ENCODE results near the gene KLF18. TPM values are rescaled to one million over a fixed set of nuclear protein-coding genes. Genes with fewer than 3 reads are reported as not detected.
"Not testable (repeated sequence)": the region's sequence is repeated elsewhere in the genome, so short reads cannot be mapped to it uniquely, and the experiment has no call there.

The KLF18 gene
- total and polyA plus RNA-seq, 8 donors, result not detected

DNA sequence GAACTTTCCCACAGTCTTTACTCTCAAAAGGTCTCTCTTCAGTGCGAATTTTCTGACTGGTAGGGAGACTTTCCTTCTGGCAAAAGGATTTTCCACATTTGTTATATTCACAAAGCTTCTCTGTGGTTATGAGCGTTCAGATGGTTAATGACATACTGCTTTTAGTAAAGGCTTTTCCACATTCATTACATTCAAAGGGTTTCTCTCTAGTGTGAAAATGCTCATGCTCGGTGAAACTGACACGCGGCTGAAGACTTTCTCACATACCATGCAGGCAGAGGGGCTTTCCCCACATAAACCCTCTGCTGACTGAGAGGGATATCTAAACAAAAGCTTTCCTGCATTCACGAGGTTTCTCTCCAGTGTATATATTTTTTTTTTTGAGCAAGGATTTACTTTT is 9.9 kb upstream of the KLF18 start:
- TF ChIP-seq CTCF (IDR thresholded peaks at IDR 0.05), result no peak
- Histone ChIP-seq H3K9me3 (peaks cover 0 to 5% of the 10 kb centered on the region in 2 donors), H3K4me1 (no peaks in the 10 kb centered on the region), H3K27ac (no peak overlapping the region), H3K36me3 (no peaks in the 10 kb centered on the region), H3K27me3 (peaks cover 0 to 17% of the 10 kb centered on the region in 2 donors), H3K4me3 (no peak overlapping the region)
- DNase-seq (no peak), ATAC-seq (no peak)
- intact Hi-C loops (cut with DNase I), result no loop called here

DNA sequence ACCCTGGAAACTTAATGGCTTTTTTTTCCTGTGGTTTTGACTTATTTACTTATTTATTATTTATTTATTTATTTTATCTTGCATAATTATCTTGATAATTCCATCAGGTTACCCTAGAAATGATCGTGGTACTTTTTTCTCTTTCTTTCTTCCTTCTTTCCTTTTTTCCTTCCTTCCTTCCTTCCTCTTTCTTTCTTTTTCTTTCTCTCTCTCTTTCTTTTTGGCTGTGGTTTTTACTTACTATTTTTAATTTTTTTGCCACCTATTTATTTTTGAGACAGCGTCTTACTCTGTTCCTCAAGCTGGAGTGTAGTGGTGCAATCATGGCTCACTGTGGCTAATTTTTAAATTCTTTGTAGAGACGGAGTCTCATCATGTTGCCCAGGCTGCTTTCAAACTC is 6.2 kb upstream of the KLF18 start:
- intact Hi-C loops (cut with DNase I), result no loop called here
- DNase-seq (no peak), ATAC-seq (no peak)
- no peaks in the 10 kb centered on the region for H3K36me3 ChIP-seq
- peaks cover 0 to 17% of the 10 kb centered on the region in 2 donors for H3K27me3 ChIP-seq
- no peaks in the 10 kb centered on the region for H3K4me1 ChIP-seq
- H3K4me3 ChIP-seq, result no peak overlapping the region
- no peak overlapping the region for H3K27ac ChIP-seq
- H3K9me3 ChIP-seq, result peaks cover 0 to 35% of the 10 kb centered on the region in 2 donors
- TF ChIP-seq CTCF (IDR thresholded peaks at IDR 0.05), result no peak

GRCh38 chr1:44146536-44147361 is 5.3 kb upstream of the KLF18 start:
- Histone ChIP-seq H3K27me3 (peaks cover 0 to 13% of the 10 kb centered on the region in 2 donors), H3K36me3 (no peaks in the 10 kb centered on the region), H3K27ac (no peak overlapping the region), H3K4me1 (no peaks in the 10 kb centered on the region), H3K4me3 (no peak overlapping the region), H3K9me3 (peaks cover 0 to 35% of the 10 kb centered on the region in 2 donors)
- intact Hi-C loops (cut with DNase I), result no loop called here
- TF ChIP-seq CTCF (IDR thresholded peaks at IDR 0.05), result no peak
- no peak for DNase-seq
- no peak for ATAC-seq

DNA sequence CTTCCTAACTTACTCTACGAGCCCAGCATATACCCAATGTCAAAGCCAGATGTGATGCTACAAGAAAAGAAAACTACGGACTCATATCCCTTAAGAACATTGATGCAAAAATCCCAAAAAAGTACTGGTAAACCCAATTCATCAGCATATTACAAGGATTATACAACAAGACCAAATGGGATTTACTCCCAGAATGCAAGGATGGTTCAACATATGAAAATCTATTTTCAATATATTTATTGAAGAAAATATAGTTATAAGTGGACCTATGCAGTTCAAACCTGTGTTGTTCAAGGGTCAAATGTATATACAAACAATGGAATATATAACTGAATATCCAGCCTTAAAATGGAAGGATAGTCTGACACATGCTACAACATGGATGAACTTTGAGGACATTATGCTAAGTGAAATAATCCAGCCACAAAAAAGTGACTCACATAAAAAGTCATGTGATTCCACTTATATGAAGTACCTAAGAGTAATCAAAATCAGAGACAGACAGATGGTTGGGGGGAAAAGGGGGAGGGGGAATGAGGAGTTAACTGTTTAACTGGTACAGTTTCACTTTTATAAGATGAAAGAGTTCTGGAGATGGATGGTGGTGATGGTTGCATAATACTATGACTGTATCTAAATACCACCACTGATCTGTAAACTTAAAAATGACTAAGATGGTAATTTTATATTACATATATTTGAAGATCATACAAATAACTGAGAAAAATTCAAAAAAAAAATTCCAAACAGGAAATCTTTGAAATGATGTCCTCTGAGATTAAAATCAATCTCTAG is 3.7 kb upstream of the KLF18 start:
- ATAC-seq (no peak), DNase-seq (no peak)
- no peak overlapping the region for H3K27ac ChIP-seq
- H3K4me1 ChIP-seq, result no peaks in the 10 kb centered on the region
- peaks cover 0 to 35% of the 10 kb centered on the region in 2 donors for H3K9me3 ChIP-seq
- no peak for TF ChIP-seq CTCF (IDR thresholded peaks at IDR 0.05)
- intact Hi-C loops (cut with DNase I), result no loop called here
- H3K4me3 ChIP-seq, result no peak overlapping the region
- H3K36me3 ChIP-seq, result no peaks in the 10 kb centered on the region
- H3K27me3 ChIP-seq, result peaks cover 0 to 3% of the 10 kb centered on the region in 2 donors

DNA sequence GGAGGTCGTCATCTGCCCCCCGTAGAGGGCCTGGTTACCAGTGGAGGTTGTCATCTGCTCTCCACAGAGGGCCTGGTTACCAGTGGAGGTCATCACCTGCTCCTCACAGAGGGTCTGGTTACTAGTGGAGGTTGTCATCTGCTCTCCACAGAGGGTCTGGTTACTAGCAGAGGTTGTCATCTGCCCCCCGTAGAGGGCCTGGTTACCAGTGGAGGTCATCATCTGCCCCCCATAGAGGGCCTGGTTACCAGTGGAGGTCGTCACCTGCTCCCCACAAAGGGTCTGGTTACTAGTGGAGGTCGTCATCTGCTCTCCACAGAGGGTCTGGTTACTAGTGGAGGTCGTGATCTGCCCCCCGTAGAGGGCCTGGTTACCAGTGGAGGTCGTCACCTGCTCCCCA is 1.9 kb downstream of the KLF18 start:
- H3K27ac ChIP-seq; H3K36me3 ChIP-seq; intact Hi-C loops (cut with DNase I): not testable (repeated sequence)

More for the DNA sequence above, 1.9 kb downstream of the KLF18 start:
- peaks cover 0 to 13% of the 10 kb centered on the region in 2 donors for H3K9me3 ChIP-seq
- not testable (repeated sequence) for H3K4me3 ChIP-seq, ATAC-seq, DNase-seq, H3K27me3 ChIP-seq, H3K4me1 ChIP-seq
